ENCODE measurements around the gene ENOPH1. TPM values are rescaled to one million over a fixed set of nuclear protein-coding genes. Genes with fewer than 3 reads are reported as not detected.

The ENOPH1 gene
- total RNA-seq, 1 donor from 2014 or later: 73.0 TPM

GRCh38 chr4:82491251-82491960 is 61.0 kb downstream of the ENOPH1 start:
- Mint-ChIP-seq H3K4me3 (no peak overlapping the region), H3K9me3 (no peaks in the 10 kb centered on the region), H3K27me3 (no peaks in the 10 kb centered on the region), H3K27ac (no peak overlapping the region), H3K4me1 (no peaks in the 10 kb centered on the region), H3K36me3 (ENCODE audit: low read depth) (no peaks in the 10 kb centered on the region)
- intact Hi-C loops (cut with micrococcal nuclease): no loop called here
- no peak for DNase-seq

GRCh38 chr4:82493721-82494425 is 63.5 kb downstream of the ENOPH1 start:
- DNase-seq: no peak
- intact Hi-C loops (cut with micrococcal nuclease): no loop called here
- no peaks in the 10 kb centered on the region for H3K9me3 Mint-ChIP-seq
- H3K36me3 Mint-ChIP-seq (ENCODE audit: low read depth): no peaks in the 10 kb centered on the region
- no peaks in the 10 kb centered on the region for H3K27me3 Mint-ChIP-seq
- no peak overlapping the region for H3K27ac Mint-ChIP-seq
- H3K4me3 Mint-ChIP-seq: no peak overlapping the region
- no peaks in the 10 kb centered on the region for H3K4me1 Mint-ChIP-seq

GRCh38 chr4:82495666-82496065 is 65.3 kb downstream of the ENOPH1 start:
- no peak for DNase-seq
- Mint-ChIP-seq H3K4me1 (no peaks in the 10 kb centered on the region), H3K36me3 (ENCODE audit: low read depth) (no peaks in the 10 kb centered on the region), H3K9me3 (no peaks in the 10 kb centered on the region), H3K27ac (no peak overlapping the region), H3K27me3 (no peaks in the 10 kb centered on the region), H3K4me3 (no peak overlapping the region)
- intact Hi-C loops (cut with micrococcal nuclease): no loop called here

GRCh38 chr4:82496349-82496748 is 66.0 kb downstream of the ENOPH1 start:
- intact Hi-C loops (cut with micrococcal nuclease): no loop called here
- H3K9me3 Mint-ChIP-seq: no peaks in the 10 kb centered on the region
- H3K4me1 Mint-ChIP-seq: no peaks in the 10 kb centered on the region
- no peaks in the 10 kb centered on the region for H3K36me3 Mint-ChIP-seq (ENCODE audit: low read depth)
- no peak overlapping the region for H3K4me3 Mint-ChIP-seq
- no peak for DNase-seq
- H3K27ac Mint-ChIP-seq: no peak overlapping the region
- no peaks in the 10 kb centered on the region for H3K27me3 Mint-ChIP-seq

GRCh38 chr4:82499738-82500434 is 69.5 kb downstream of the ENOPH1 start:
- H3K4me3 Mint-ChIP-seq: no peak overlapping the region
- no peak for DNase-seq
- no peaks in the 10 kb centered on the region for H3K4me1 Mint-ChIP-seq
- intact Hi-C loops (cut with micrococcal nuclease): no loop called here
- H3K27me3 Mint-ChIP-seq: no peaks in the 10 kb centered on the region
- no peaks in the 10 kb centered on the region for H3K9me3 Mint-ChIP-seq
- H3K36me3 Mint-ChIP-seq (ENCODE audit: low read depth): no peaks in the 10 kb centered on the region
- H3K27ac Mint-ChIP-seq: no peak overlapping the region

- H3K27me3 Mint-ChIP-seq: no peaks in the 10 kb centered on the region
- H3K9me3 Mint-ChIP-seq: no peaks in the 10 kb centered on the region
- H3K36me3 Mint-ChIP-seq (ENCODE audit: low read depth): no peaks in the 10 kb centered on the region
- no peak overlapping the region for H3K4me3 Mint-ChIP-seq
- H3K4me1 Mint-ChIP-seq: no peaks in the 10 kb centered on the region
- intact Hi-C loops (cut with micrococcal nuclease): no loop called here
- no peak for DNase-seq
- H3K27ac Mint-ChIP-seq: no peak overlapping the region
These were observed 70.2 kb downstream of the ENOPH1 start for GRCh38 chr4:82500435-82501153.

- Mint-ChIP-seq H3K27ac (no peak overlapping the region), H3K4me1 (no peaks in the 10 kb centered on the region), H3K36me3 (ENCODE audit: low read depth) (no peaks in the 10 kb centered on the region), H3K9me3 (no peaks in the 10 kb centered on the region), H3K27me3 (no peaks in the 10 kb centered on the region), H3K4me3 (no peak overlapping the region)
- no peak for DNase-seq
- intact Hi-C loops (cut with micrococcal nuclease): no loop called here
These were observed 70.7 kb downstream of the ENOPH1 start for GRCh38 chr4:82501154-82501442.

GRCh38 chr4:82508011-82508410 is 77.6 kb downstream of the ENOPH1 start:
- Mint-ChIP-seq H3K27ac (no peak overlapping the region), H3K36me3 (ENCODE audit: low read depth) (no peaks in the 10 kb centered on the region), H3K27me3 (no peaks in the 10 kb centered on the region), H3K4me1 (no peaks in the 10 kb centered on the region), H3K9me3 (no peaks in the 10 kb centered on the region), H3K4me3 (no peak overlapping the region)
- no peak for DNase-seq
- intact Hi-C loops (cut with micrococcal nuclease): no loop called here

- intact Hi-C loops (cut with micrococcal nuclease): no loop called here
These were observed 78.5 kb downstream of the ENOPH1 start for GRCh38 chr4:82508806-82509428.

GRCh38 chr4:82510216-82510615 is 79.8 kb downstream of the ENOPH1 start:
- Mint-ChIP-seq H3K9me3 (no peaks in the 10 kb centered on the region), H3K36me3 (ENCODE audit: low read depth) (no peaks in the 10 kb centered on the region), H3K27ac (no peak overlapping the region), H3K27me3 (no peaks in the 10 kb centered on the region), H3K4me1 (no peaks in the 10 kb centered on the region), H3K4me3 (no peak overlapping the region)
- no peak for DNase-seq
- intact Hi-C loops (cut with micrococcal nuclease): no loop called here

More at GRCh38 chr4:82508806-82509428, 78.5 kb downstream of the ENOPH1 start:
- Mint-ChIP-seq H3K4me3 (no peak overlapping the region), H3K4me1 (no peaks in the 10 kb centered on the region), H3K27me3 (no peaks in the 10 kb centered on the region), H3K36me3 (ENCODE audit: low read depth) (no peaks in the 10 kb centered on the region), H3K9me3 (no peaks in the 10 kb centered on the region), H3K27ac (no peak overlapping the region)
- no peak for DNase-seq

Other genes starting within 250 kb of the ENOPH1 start
- 481 and 492 TPM in 2 replicates for gene HNRNPD, start 56.6 kb upstream of the ENOPH1 start, total RNA-seq
- 488 and 490 TPM in 2 replicates for gene HNRNPDL, start 128 bp upstream of the ENOPH1 start, total RNA-seq
- gene TMEM150C, start 131.4 kb downstream of the ENOPH1 start, total RNA-seq: not detected in 2 replicates